ENCODE measurements around the gene TMEM170B.

The TMEM170B gene

DNA sequence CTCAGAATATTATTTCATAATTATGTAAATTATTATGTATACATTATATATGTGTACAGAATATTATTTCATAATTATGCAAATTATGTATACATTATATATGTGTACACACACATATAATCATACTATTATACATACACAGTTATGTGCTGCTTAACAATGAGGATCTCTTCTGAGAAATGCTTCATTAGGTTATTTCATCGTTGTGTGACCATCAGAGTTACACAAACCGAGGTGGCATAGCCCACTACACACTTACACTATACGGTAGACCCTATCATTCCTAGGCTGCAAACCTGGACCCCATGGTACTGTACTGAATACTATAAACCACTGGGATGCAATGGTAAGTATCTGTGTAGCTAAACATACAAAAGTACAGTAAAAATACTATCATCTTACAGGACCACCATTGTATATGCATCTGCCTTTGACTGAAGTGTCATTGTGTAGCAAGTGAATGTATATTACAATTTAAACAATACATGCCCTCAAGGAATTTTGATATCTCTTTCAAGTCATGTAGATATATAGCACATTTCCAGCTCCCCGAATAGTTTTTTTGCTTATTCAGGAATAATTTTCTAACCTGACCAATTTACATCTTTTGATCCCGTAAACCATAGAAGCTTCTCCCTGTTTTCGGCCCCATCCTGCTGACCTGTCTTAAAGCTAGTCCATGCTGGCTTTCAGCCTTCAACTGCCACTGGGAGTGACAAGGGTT lies 71.2 kb downstream of the TMEM170B start:
- ChIA-PET POLR2A (no interaction called here), CTCF (no interaction called here)
- TF ChIP-seq L3MBTL2 (conservative IDR thresholded peaks at IDR 0.05) (no peak), CTBP1 (IDR thresholded peaks at IDR 0.05; ENCODE audit: borderline replicate concordance) (no peak), FOXA1 (IDR thresholded peaks at IDR 0.05) (no peak), FOXK2 (IDR thresholded peaks at IDR 0.05) (no peak), HDGF (IDR thresholded peaks at IDR 0.05; ENCODE audit: borderline replicate concordance) (no peak), ZNF384 (IDR thresholded peaks at IDR 0.05) (no peak), ARNT (IDR thresholded peaks at IDR 0.05) (no peak), FOXM1 (IDR thresholded peaks at IDR 0.05; ENCODE audit: borderline replicate concordance) (no peak), BHLHE40 (IDR thresholded peaks at IDR 0.05; ENCODE audit: borderline replicate concordance) (no peak), ELF4 (IDR thresholded peaks at IDR 0.05) (no peak), NFRKB (IDR thresholded peaks at IDR 0.05) (no peak), TARDBP (IDR thresholded peaks at IDR 0.05) (no peak), SUZ12 (IDR thresholded peaks at IDR 0.05) (no peak), LEF1 (IDR thresholded peaks at IDR 0.05; ENCODE audit: borderline replicate concordance) (no peak), SP1 (IDR thresholded peaks at IDR 0.05) (no peak)
- TF ChIP-seq, protein P1, sequence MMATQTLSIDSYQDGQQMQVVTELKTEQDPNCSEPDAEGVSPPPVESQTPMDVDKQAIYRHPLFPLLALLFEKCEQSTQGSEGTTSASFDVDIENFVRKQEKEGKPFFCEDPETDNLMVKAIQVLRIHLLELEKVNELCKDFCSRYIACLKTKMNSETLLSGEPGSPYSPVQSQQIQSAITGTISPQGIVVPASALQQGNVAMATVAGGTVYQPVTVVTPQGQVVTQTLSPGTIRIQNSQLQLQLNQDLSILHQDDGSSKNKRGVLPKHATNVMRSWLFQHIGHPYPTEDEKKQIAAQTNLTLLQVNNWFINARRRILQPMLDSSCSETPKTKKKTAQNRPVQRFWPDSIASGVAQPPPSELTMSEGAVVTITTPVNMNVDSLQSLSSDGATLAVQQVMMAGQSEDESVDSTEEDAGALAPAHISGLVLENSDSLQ (IDR thresholded peaks at IDR 0.05) = no peak
- no peak for DNase-seq (ENCODE audit: extremely low spot score)

DNA sequence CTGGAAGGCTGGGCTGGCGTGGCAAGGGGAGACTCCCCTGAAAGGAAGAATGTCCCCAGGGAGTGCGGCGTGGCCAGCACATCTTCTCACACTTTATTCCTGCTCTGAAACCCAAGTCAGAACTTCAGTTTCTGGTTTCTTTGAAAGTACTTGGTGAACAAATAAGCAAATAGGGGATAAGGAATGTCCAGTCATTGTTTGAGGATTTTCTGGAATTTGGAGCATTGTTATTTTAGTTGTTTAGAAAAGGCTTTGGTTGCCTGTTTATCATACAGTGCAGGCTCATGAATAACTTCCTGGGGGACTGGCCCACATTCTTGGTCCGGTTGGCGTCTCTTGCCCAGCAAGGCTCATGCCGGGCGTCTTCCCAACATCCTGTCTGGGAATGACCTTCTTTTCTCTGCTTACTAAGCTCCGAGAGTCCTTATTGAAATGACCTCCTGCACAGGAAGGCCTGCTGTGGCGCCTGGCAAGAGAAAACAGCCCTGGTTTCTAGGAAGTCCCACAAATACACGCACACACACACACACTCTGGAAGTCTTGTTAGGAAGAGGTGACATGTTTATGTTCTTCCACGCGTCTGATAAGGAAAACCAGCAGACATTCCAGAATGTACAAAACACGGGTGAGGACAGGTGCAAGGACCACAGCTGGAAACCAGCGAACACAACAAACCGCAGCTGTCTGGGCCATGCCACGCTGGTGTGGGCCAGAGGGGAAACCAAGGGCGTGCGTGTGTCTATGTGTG lies 71.9 kb downstream of the TMEM170B start:
- no peak for DNase-seq (ENCODE audit: extremely low spot score)
- TF ChIP-seq ARNT (IDR thresholded peaks at IDR 0.05) (no peak), FOXM1 (IDR thresholded peaks at IDR 0.05; ENCODE audit: borderline replicate concordance) (no peak), HDGF (IDR thresholded peaks at IDR 0.05; ENCODE audit: borderline replicate concordance) (no peak), SP1 (IDR thresholded peaks at IDR 0.05) (no peak), FOXA1 (IDR thresholded peaks at IDR 0.05) (no peak), BHLHE40 (IDR thresholded peaks at IDR 0.05; ENCODE audit: borderline replicate concordance) (no peak), NFRKB (IDR thresholded peaks at IDR 0.05) (no peak)
- ChIA-PET POLR2A (no interaction called here), CTCF (no interaction called here)

DNA sequence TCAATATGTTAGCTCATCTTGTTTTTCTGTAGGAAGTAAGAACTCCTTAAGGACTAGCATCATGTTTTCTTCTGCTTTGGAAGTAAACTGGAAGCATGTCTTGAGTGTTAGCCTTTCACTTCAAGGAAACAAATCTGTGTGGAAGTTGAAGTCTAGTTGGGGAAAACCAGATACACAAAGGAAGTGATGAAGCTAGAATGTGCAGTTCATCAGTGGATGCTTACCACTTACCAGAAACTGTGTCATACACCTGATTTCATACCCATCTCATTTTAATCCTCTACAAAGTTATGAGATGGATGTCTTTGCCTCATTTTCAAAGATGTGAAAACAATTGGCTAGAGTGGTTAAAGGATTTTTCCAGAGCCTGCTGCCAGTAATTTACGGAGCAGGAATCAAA lies 75.8 kb downstream of the TMEM170B start:
- DNase-seq (ENCODE audit: extremely low spot score) = no peak
- ChIA-PET POLR2A (no interaction called here), CTCF (no interaction called here)
- TF ChIP-seq FOXK2 (IDR thresholded peaks at IDR 0.05) (no peak), NFRKB (IDR thresholded peaks at IDR 0.05) (no peak), ELF4 (IDR thresholded peaks at IDR 0.05) (no peak), SP1 (IDR thresholded peaks at IDR 0.05) (no peak), TARDBP (IDR thresholded peaks at IDR 0.05) (no peak), CTBP1 (IDR thresholded peaks at IDR 0.05; ENCODE audit: borderline replicate concordance) (no peak), ARNT (IDR thresholded peaks at IDR 0.05) (no peak), BHLHE40 (IDR thresholded peaks at IDR 0.05; ENCODE audit: borderline replicate concordance) (no peak), SUZ12 (IDR thresholded peaks at IDR 0.05) (no peak), FOXA1 (IDR thresholded peaks at IDR 0.05) (no peak), L3MBTL2 (conservative IDR thresholded peaks at IDR 0.05) (no peak), LEF1 (IDR thresholded peaks at IDR 0.05; ENCODE audit: borderline replicate concordance) (no peak), HDGF (IDR thresholded peaks at IDR 0.05; ENCODE audit: borderline replicate concordance) (no peak)
- TF ChIP-seq, protein P1 (IDR thresholded peaks at IDR 0.05) = no peak

DNA sequence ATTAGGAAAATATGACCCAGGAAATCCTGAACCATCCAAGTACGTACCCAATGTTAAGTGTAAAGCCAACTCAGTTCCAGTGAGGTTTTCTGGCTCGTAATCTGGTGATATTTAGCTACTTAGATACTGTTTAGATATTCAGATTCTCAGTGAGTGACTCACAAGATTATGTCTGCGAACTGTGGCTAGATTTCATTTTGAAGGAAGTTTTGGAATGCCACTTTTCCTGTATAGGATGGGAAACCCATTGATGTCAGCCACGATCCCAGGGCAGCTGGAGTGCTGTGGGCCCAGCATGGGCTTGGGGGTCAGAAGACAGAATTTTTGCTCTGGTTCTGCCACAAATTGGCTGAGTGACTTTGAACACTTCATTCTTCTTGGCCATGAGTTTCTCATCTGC lies 76.3 kb downstream of the TMEM170B start:
- ChIA-PET CTCF (no interaction called here), POLR2A (no interaction called here)
- TF ChIP-seq, protein P1 (IDR thresholded peaks at IDR 0.05) = no peak
- no peak for TF ChIP-seq FOXM1 (IDR thresholded peaks at IDR 0.05; ENCODE audit: borderline replicate concordance)
- no peak for TF ChIP-seq ELF4 (IDR thresholded peaks at IDR 0.05)
- no peak for TF ChIP-seq TARDBP (IDR thresholded peaks at IDR 0.05)
- TF ChIP-seq CTBP1 (IDR thresholded peaks at IDR 0.05; ENCODE audit: borderline replicate concordance) = no peak
- TF ChIP-seq SP1 (IDR thresholded peaks at IDR 0.05) = no peak
- TF ChIP-seq ZNF384 (IDR thresholded peaks at IDR 0.05) = no peak
- no peak for DNase-seq (ENCODE audit: extremely low spot score)

DNA sequence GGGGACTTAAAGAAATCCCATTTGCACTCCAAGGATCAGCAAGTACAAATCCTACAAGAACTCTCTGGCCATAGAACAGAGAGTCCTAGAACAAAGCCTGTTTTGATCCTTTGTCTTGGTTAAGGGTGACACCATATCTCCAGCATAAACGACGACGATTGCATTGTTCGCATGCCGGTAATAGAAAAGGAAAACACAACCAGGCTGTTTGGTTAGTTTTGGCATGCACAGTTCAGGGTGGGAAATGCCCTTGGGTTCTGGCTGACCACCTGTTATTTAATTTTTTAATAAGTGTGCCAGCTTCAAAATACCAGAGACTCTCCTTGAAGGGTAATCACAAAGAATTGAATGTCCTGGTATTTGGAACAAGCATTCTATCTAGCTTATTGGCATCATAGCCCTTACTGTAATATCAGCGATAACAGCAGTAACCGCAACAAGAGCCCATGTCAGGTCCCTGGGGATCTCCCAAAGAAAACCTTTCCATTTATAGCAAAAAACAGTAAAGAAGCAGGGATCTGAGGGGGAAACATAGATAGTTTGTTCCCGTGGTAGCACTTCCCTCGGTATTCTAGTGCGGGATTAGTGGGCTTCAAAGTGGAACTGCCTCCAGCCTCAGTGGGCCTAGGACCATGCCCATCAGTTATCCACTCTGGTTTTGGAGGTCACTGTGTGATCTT lies 77.1 kb downstream of the TMEM170B start:
- POLR2A ChIA-PET = no interaction called here
- CTCF ChIA-PET = no interaction called here
- no peak for DNase-seq (ENCODE audit: extremely low spot score)
- TF ChIP-seq CTBP1 (IDR thresholded peaks at IDR 0.05; ENCODE audit: borderline replicate concordance) = no peak
- no peak for TF ChIP-seq BHLHE40 (IDR thresholded peaks at IDR 0.05; ENCODE audit: borderline replicate concordance)
- TF ChIP-seq LEF1 (IDR thresholded peaks at IDR 0.05; ENCODE audit: borderline replicate concordance) = no peak
- no peak for TF ChIP-seq FOXM1 (IDR thresholded peaks at IDR 0.05; ENCODE audit: borderline replicate concordance)
- no peak for TF ChIP-seq FOXA1 (IDR thresholded peaks at IDR 0.05)

DNA sequence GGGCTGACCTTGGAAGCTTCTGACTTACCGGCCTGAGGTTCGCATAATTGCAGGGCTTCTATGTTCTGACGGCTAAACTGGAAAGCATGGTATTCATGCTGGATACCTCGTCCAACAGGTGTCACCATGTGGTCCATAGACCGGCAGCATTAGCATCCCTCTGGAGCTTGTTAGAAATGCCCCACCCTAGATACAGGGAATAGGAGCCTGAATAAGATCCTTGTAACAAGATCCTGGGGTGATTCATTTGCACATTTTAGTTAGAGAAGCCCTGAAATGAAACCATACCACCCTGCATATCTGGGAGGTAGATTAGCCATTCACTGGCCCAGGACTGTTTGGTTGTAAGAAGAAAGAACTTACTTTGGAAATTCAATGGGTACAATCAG lies 77.7 kb downstream of the TMEM170B start:
- CTCF ChIA-PET = no interaction called here
- DNase-seq (ENCODE audit: extremely low spot score) = no peak
- no peak for TF ChIP-seq TARDBP (IDR thresholded peaks at IDR 0.05)
- TF ChIP-seq ARNT (IDR thresholded peaks at IDR 0.05) = no peak
- TF ChIP-seq BHLHE40 (IDR thresholded peaks at IDR 0.05; ENCODE audit: borderline replicate concordance) = no peak
- TF ChIP-seq, protein P1 (IDR thresholded peaks at IDR 0.05) = no peak
- TF ChIP-seq L3MBTL2 (conservative IDR thresholded peaks at IDR 0.05) = no peak
- no peak for TF ChIP-seq SUZ12 (IDR thresholded peaks at IDR 0.05)
- no peak for TF ChIP-seq SP1 (IDR thresholded peaks at IDR 0.05)
- TF ChIP-seq ELF4 (IDR thresholded peaks at IDR 0.05) = no peak
- TF ChIP-seq HDGF (IDR thresholded peaks at IDR 0.05; ENCODE audit: borderline replicate concordance) = no peak
- no peak for TF ChIP-seq FOXA1 (IDR thresholded peaks at IDR 0.05)
- TF ChIP-seq FOXM1 (IDR thresholded peaks at IDR 0.05; ENCODE audit: borderline replicate concordance) = no peak
- TF ChIP-seq LEF1 (IDR thresholded peaks at IDR 0.05; ENCODE audit: borderline replicate concordance) = no peak
- POLR2A ChIA-PET = no interaction called here
